IgD-negative memory B cell (primary cell): ENCODE data around the gene FAM187B. TPM values are rescaled to one million over a fixed set of nuclear protein-coding genes. Genes with fewer than 3 reads are reported as not detected.
"Not testable (repeated sequence)": the region's sequence is repeated elsewhere in the genome, so short reads cannot be mapped to it uniquely, and the experiment has no call there.

ENCODE experiments used
- H3K27ac Mint-ChIP-seq, 3 donors: one replicate each; pipeline ENCODE4 v1.8.0; 2020 to 2022; ENCODE audit warnings: mild to moderate bottlenecking in 3 of 3, mixed read lengths in 3 of 3, moderate library complexity in 1 of 3
- H3K27me3 Mint-ChIP-seq: one replicate; pipeline ENCODE4 v1.8.0; 2021; ENCODE audit warnings: mixed read lengths
- H3K36me3 Mint-ChIP-seq: one replicate; pipeline ENCODE4 v1.8.0; 2020; ENCODE audit warnings: mild to moderate bottlenecking, mixed read lengths
- H3K4me1 Mint-ChIP-seq, 3 donors: one replicate each; pipeline ENCODE4 v1.8.0; 2020 to 2022; ENCODE audit warnings: mixed read lengths in 3 of 3, mild to moderate bottlenecking in 1 of 3
- H3K4me3 Mint-ChIP-seq, 4 donors: one replicate each; pipeline ENCODE4 v1.8.0; 2020 to 2022; ENCODE audit warnings: mild to moderate bottlenecking in 4 of 4, mixed read lengths in 4 of 4, moderate library complexity in 3 of 4
- H3K9me3 Mint-ChIP-seq, 3 donors: one replicate each; pipeline ENCODE4 v1.8.0; 2020 to 2021; ENCODE audit warnings: mixed read lengths in 3 of 3, mild to moderate bottlenecking in 1 of 3
- polyA plus RNA-seq: library from polyadenylated mRNA; unstranded; fragments of 300-500 nt; fragmentation: Illumina TruSeq; gene quantifications from one replicate; pipeline ENCODE4 v1.2.3, GENCODE V29; 2021

Gene FAM187B
- polyA plus RNA-seq, 1 donor from 2014 or later, result not detected

DNA sequence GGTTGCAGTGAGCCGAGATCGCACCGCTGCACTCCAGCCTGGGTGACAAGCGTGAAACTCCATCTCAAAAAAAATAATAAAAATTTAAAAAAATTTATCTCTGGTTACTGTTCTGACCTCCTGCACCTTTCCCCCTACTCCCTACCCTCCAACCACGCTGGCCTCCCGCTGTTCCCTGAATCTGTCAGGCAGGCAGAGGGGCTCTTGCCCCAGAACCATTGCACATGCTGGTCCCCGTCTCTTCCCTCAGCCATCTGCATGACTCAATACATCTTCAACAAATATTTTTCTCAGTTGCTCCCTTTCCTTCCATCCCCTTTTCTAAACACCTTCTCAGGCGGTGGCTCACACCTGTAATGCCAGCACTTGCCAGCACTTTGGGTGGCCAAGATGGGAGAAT lies 1.1 kb upstream of the FAM187B start:
- no peak overlapping the region for H3K4me3 Mint-ChIP-seq
- peaks cover 2% of the 10 kb centered on the region for H3K36me3 Mint-ChIP-seq
- no peak overlapping the region for H3K27ac Mint-ChIP-seq

DNA sequence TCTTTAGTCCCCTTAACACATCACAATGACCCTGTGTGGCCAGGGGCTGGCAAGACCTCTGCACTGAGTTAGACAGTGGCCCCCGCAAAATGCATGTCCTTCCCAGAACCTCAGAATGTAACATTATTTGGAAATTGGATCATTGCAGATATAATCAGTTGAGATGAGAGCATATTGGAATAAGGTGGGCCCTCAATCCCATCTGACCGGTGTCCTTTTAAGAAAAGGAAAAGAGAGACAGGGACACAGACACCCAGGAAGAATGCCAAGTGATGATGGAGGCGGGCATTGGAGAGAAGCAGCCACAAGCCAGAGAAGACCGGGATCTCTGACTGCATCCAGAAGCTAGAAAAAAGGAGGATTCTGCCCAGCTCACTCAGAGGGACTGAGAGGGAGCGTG lies 1.8 kb downstream of the FAM187B start:
- Mint-ChIP-seq H3K27me3 (peaks cover 4% of the 10 kb centered on the region), H3K9me3 (no peaks in the 10 kb centered on the region), H3K4me1 (peaks cover 0 to 4% (median under 1%) of the 10 kb centered on the region in 3 donors), H3K4me3 (no peak overlapping the region), H3K36me3 (peaks cover 2% of the 10 kb centered on the region), H3K27ac (peak overlapping the region in 1 of 3 donors; percentile 64)

More for the DNA sequence above, 1.1 kb upstream of the FAM187B start:
- H3K4me1 Mint-ChIP-seq, result peaks cover 0 to 2% (median 1%) of the 10 kb centered on the region in 3 donors
- H3K27me3 Mint-ChIP-seq, result peaks cover 4% of the 10 kb centered on the region
- no peaks in the 10 kb centered on the region for H3K9me3 Mint-ChIP-seq

DNA sequence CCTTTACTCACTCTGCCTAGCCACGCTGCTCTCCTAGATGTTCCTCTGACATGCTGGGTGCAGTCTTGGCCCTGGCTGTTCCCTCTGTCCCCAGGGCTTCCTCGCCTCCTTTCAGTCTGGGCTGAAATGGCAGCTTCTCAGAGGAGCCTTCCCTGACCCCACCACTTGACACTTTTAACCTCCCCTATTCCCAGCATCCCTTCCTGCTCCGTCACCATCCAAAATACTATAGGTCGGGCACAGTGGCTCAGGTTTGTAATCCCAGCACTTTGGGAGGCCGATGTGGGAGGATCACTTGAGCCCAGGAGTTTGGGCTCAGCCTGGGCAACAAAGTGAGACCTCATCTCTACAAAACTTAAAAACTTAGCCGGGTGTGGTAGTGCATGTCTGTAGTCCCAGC lies 2.6 kb downstream of the FAM187B start:
- Mint-ChIP-seq H3K9me3 (no peaks in the 10 kb centered on the region), H3K27me3 (peaks cover 4% of the 10 kb centered on the region), H3K4me3 (no peak overlapping the region), H3K36me3 (peaks cover 2% of the 10 kb centered on the region), H3K4me1 (peaks cover 0 to 4% (median 2%) of the 10 kb centered on the region in 3 donors), H3K27ac (no peak overlapping the region)

DNA sequence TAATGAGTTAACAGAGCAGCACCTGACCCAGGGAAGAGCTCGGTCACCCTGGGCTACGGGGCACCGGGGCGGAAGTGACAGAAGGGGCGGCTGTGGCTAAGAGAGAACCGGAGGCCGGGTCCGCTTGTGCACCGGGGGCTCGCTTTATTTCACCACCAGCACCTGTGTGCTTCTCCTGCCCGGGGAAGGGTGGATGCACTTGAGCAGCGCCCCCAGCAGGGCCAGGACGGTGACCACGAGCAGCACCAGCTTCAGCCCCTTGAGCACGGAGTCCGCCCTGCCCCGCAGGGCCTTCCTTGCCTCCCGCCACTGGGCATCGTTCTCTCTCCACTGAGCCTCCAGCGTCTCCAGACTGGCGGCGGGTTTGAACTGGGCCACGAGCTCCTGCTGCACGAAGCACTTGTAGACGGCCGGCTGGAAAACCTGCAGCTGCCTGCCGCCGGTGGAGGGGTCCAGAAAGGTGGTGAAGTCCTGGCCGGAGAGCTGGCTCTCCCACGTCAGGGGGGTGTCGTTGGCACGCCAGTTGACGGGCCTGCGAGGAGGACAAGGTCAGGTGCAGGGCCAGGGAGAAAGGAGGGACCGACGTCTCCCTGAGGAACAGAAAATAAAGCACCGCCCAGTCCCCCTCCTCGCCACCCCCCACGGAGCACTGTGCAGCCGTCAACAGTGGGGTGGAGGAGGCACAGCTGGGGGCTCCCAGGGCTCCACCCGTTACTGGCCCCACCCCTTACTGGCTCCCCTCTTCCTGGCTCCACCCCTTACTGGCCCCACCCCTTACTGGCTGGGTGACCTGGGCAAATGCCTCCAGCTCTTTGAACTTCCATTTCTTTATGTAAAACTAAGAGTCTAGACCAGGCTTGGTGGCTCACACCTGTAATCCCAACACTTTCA lies 3.6 kb downstream of the FAM187B start:
- peaks cover 0 to 4% (median 2%) of the 10 kb centered on the region in 3 donors for H3K4me1 Mint-ChIP-seq
- peaks cover 2% of the 10 kb centered on the region for H3K36me3 Mint-ChIP-seq
- peaks cover 4% of the 10 kb centered on the region for H3K27me3 Mint-ChIP-seq
- H3K4me3 Mint-ChIP-seq, result peak overlapping the region in 1 of 4 donors; percentile 78
- H3K27ac Mint-ChIP-seq, result no peak overlapping the region
- no peaks in the 10 kb centered on the region for H3K9me3 Mint-ChIP-seq

DNA sequence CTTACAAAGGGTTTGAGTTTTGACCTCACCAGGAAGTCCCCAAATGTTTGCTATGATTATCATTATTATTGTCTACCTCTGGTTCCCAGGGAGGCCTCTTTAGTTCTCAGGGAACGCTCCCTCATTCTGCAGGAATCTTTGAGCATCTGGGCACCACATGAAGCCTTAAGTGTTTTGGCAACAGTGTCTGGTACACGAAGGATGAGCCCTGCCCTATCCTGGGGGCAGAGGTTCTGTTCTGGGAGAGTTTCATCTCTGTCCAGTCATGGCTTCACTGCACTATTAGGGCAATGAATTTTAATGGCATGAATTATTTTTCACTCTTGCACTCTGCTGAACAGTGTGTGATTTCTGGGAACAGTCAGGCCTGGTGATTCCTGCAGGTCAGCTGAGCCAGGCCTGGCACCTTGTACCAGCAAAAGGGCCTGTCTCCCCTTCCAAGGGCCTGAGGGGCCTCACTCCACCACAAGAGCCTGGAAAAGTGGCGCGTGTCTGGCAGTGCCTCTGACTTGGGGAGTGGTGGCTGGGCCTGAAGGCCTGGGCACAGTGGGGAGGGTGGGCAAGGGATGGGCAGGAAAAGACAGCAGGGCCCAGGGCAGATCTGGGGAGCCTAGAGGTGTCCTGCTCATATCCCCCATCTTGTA lies 4.6 kb downstream of the FAM187B start:
- H3K36me3 Mint-ChIP-seq, result peaks cover 2% of the 10 kb centered on the region
- H3K9me3 Mint-ChIP-seq, result peaks cover 0 to 6% (median 3%) of the 10 kb centered on the region in 3 donors
- peak overlapping the region in 1 of 4 donors; percentile 78 for H3K4me3 Mint-ChIP-seq
- H3K4me1 Mint-ChIP-seq, result peaks cover 0 to 8% (median 2%) of the 10 kb centered on the region in 3 donors
- peaks cover 3% of the 10 kb centered on the region for H3K27me3 Mint-ChIP-seq
- no peak overlapping the region for H3K27ac Mint-ChIP-seq

DNA sequence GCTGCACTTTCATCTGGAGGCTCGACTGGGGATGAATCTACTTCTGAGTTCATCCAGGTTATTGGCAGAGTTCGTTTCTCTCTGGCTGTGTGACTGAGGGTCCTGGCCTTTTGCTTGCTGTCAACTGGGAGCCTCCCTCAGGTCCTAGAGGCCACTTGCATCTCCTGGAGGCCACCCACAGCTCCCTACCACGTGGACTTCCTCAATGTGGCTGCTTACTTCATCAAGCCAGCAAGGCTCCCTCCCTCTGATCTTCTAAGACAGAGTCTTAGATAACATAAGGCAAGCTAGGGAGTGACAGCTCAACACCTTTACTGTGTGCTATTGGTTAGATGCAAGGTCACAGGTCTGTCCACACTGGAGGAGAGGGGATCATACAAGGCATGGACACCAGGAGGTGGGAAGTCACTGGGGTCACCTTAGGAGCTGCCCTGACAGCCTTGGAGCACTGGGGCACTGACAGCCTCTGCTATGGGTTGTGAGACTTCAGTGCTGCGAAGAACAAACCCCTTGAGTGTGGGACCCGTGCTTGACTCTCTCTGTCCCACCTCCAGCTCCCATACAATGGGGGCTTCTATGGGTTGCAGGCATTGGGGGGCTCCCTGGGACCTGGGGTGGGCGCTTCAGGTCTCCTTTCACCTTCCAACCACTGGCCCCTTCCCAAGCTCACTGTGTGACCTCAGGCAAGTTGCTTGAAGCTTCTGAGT lies 5.3 kb downstream of the FAM187B start:
- H3K27ac Mint-ChIP-seq, result no peak overlapping the region
- H3K4me1 Mint-ChIP-seq, result peaks cover 0 to 8% (median 2%) of the 10 kb centered on the region in 3 donors
- peaks cover 3% of the 10 kb centered on the region for H3K27me3 Mint-ChIP-seq
- peaks cover 0 to 6% (median 3%) of the 10 kb centered on the region in 3 donors for H3K9me3 Mint-ChIP-seq
- H3K36me3 Mint-ChIP-seq, result peaks cover 2% of the 10 kb centered on the region
- H3K4me3 Mint-ChIP-seq, result peak overlapping the region in 1 of 4 donors; percentile 18

DNA sequence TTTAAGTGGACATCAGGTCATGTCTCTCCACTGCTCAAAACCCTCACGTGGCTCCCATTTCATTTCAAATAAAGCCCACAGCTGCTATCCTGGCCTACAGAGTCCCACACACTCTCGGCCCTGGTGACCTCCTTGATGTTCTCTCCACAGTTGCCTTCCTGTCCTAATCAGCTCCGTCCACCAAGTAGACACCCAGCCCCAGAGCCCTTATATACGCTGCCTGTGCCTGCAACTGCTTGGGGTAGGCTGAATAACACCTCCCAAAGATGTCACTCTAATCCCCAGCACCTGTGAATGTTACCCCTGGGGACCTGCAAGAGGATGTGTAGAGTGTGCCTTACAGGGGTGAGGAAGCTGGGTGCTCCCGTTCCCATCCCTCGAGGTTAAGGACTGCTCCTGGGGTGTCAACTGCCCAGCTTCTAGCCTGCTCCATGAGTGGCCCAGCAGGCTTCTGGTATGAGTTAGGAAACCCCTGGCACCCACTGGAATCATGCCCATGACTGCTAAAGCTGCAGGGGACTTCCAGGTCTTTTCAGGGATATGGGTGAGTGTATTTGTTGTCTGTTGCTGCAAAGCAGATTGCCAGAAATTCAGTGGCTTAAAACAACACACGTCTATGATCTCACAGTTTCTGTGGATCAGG lies 6.0 kb downstream of the FAM187B start:
- Mint-ChIP-seq H3K4me3 (peak overlapping the region in 1 of 4 donors; percentile 18), H3K27ac (peak overlapping the region in 1 of 3 donors; percentile 46), H3K27me3 (peaks cover 3% of the 10 kb centered on the region), H3K4me1 (peaks cover 0 to 8% (median 2%) of the 10 kb centered on the region in 3 donors), H3K36me3 (peaks cover 2% of the 10 kb centered on the region), H3K9me3 (peaks cover 0 to 6% (median 3%) of the 10 kb centered on the region in 3 donors)

DNA sequence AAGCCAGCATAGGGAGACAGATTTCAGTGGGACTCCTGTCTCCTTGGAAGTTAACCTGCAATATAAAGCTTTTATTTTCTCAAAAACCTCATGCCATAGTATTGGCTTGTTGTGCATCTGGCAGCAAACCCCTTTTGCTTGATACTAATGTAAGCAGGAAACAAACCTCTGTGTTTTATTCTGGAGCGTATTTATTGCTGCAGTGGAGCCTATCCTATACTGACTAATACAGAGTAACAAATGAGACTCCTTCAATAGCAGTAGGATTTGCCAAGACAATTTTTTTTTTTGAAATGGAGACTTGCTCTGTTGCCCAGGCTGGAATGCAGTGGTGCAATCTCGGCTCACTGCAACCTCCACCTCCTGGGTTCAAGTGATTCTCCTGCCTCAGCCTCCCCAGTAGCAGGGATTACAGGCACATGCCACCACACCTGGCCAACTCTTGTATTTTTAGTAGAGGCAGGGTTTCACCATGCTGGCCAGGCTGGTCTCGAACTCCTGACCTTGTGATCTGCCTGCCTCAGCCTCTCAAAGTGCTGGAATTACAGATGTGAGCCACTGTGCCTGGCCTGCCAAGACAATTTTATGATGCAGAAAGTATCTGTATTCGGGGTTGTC lies 7.5 kb downstream of the FAM187B start:
- H3K4me1 Mint-ChIP-seq, result peaks cover 4 to 18% (median 8%) of the 10 kb centered on the region in 3 donors
- H3K9me3 Mint-ChIP-seq, H3K4me3 Mint-ChIP-seq, H3K36me3 Mint-ChIP-seq, H3K27ac Mint-ChIP-seq, H3K27me3 Mint-ChIP-seq: not testable (repeated sequence)

DNA sequence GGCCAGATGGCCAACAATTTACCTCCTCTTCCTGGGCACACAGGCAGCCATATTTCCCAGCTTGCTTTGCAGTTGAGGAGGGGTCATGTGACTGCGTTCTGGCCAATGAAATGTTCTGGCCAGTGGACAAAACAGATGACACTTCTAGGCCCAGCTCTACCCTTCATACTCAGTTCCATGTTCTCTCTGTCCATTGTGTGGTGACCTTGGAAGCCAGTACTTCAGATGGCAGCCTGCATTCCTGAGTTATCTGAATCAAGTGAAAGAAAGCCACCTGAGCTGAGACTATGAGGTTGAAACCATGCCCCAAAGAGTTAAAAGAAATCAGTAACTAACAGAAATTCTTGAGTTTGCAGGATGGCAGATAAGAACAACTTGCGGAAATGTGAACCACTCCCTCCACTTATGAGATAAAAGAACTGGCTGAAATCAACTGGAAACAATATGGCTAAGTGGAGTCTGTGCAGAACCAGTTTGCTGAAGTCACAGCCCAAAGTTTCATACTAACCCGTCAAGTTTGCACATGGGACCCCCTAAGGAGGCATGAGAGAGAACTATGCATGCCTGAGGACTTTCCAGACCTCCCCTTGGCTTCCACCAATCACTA lies 8.1 kb downstream of the FAM187B start:
- Mint-ChIP-seq H3K36me3 (no peaks in the 10 kb centered on the region), H3K27me3 (no peaks in the 10 kb centered on the region), H3K4me3 (no peak overlapping the region), H3K9me3 (peaks cover 0 to 6% (median 3%) of the 10 kb centered on the region in 3 donors), H3K27ac (no peak overlapping the region), H3K4me1 (peaks cover 9 to 22% (median 12%) of the 10 kb centered on the region in 3 donors)

DNA sequence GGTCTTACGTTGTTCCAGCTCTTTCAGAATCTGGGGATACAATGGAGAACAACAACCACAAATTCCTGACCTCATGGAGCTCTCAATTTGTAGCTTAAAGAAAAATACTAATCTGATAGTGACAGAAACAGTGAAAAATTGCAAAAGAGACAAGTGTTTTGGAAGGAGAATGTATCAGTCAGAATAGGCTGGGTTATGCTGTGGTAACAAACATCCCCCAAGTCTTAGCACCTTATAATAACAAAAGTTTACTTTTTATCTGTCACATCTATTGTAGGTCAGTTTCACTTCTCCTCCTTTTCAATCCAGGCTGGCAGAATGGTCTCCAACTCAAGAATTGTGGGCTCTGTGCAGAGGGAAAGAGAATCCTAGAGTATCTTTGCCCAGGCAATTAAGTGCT lies 9.5 kb downstream of the FAM187B start:
- no peaks in the 10 kb centered on the region for H3K27me3 Mint-ChIP-seq
- peaks cover 11 to 33% (median 23%) of the 10 kb centered on the region in 3 donors for H3K4me1 Mint-ChIP-seq
- H3K36me3 Mint-ChIP-seq, result no peaks in the 10 kb centered on the region
- H3K4me3 Mint-ChIP-seq, result no peak overlapping the region
- H3K9me3 Mint-ChIP-seq, result peaks cover 0 to 6% (median 3%) of the 10 kb centered on the region in 3 donors
- H3K27ac Mint-ChIP-seq, result no peak overlapping the region

DNA sequence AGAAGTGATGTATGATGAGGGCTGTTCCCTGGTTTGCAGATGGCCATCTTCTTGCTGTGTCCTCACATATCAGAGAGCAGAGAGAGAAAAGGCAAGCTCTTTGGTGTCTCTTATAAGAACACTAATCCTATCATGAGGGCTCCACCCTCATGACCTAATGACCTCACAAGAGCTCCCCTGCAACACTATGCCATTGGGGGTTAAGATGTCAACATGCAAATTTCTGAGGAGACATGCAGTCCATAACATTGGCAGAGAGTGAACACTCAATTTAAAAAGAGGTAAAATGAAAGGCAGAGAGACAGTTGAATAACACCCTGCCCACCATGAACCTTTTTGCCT lies 10.9 kb downstream of the FAM187B start:
- H3K27me3 Mint-ChIP-seq, result no peaks in the 10 kb centered on the region
- H3K4me1 Mint-ChIP-seq, result peaks cover 15 to 39% (median 36%) of the 10 kb centered on the region in 3 donors
- H3K9me3 Mint-ChIP-seq, result peaks cover 0 to 6% (median 3%) of the 10 kb centered on the region in 3 donors
- H3K36me3 Mint-ChIP-seq, result no peaks in the 10 kb centered on the region
- H3K4me3 Mint-ChIP-seq, result no peak overlapping the region
- peak overlapping the region in 1 of 3 donors; percentile 83 for H3K27ac Mint-ChIP-seq

DNA sequence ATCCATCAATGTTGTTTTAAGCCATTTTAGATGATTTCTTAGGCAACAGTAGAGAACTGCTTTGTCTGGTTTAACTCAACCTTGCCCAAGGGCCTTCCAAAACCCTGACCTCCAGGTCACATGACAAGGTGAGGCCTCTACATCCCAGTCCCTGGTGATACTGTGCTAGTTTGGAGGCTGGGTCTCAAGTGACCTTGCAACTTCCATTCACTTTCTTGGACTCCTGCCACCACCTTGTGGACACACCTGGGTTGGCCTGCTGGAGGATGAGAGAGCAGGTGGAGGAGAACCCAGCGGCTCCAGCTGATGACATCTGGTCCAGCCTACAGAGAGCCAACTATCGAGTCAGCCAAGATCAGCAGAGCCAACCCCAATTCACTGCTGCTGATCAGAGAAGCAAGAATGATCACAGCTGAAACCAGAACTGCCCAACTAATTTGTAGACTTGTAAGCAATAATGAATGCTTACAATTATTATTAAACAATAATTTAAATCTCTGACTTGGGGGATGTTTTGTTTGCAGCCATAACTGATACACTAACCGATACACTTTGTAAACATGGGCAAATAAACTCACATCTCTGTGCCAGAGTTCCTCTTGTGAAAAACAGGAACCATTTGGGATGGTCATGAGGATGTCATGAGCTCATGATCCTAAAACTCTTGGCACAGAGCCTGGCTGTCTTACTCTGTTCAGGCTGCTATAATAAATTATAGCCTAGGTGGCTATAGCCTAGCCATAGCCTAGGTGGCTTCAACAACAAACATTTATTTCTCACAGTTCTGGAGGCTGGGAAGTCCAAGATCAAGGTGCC lies 11.5 kb downstream of the FAM187B start:
- Mint-ChIP-seq H3K9me3 (peaks cover 0 to 6% (median 3%) of the 10 kb centered on the region in 3 donors), H3K36me3 (no peaks in the 10 kb centered on the region), H3K4me3 (peak overlapping the region in 1 of 4 donors; percentile 65), H3K4me1 (peaks cover 21 to 41% (median 41%) of the 10 kb centered on the region in 3 donors), H3K27ac (peak overlapping the region; percentile 19 to 85 (median 31)), H3K27me3 (no peaks in the 10 kb centered on the region)
